K562 (cell line): ENCODE measurements around the gene F12. TPM values are rescaled to one million over a fixed set of nuclear protein-coding genes. Genes with fewer than 3 reads are reported as not detected.

Experiments
- ARNT ChIP-seq, 2 experiments: fragments of 450-650 bp; IDR thresholded peaks; 2 replicates each; pipeline ENCODE4 v1.6.1; 2016; ENCODE audit warnings: mild to moderate bottlenecking in 1 of 2
- CTBP1 ChIP-seq: fragments of 450-650 bp; IDR thresholded peaks from 2 replicates; pipeline ENCODE4 v1.6.1; 2016; ENCODE audit warnings: borderline replicate concordance
- ESRRA ChIP-seq: fragments of 450-650 bp; IDR thresholded peaks from 2 replicates; pipeline ENCODE4 v1.6.1; 2014; ENCODE audit warnings: low read depth, mild to moderate bottlenecking, moderate library complexity, borderline replicate concordance
- FOS ChIP-seq: IDR thresholded peaks from 3 replicates; pipeline ENCODE4 v1.6.1; 2011; ENCODE audit not compliant: insufficient read length; ENCODE audit errors: extremely low read depth
- KLF13 ChIP-seq: fragments of 450-650 bp; IDR thresholded peaks from 2 replicates; pipeline ENCODE4 v1.6.1; 2016; ENCODE audit warnings: missing genetic modification characterization, low read depth, mild to moderate bottlenecking, missing compliant biosample characterization, moderate library complexity, borderline replicate concordance
- MIER1 ChIP-seq: fragments of 450-650 bp; IDR thresholded peaks from 2 replicates; pipeline ENCODE4 v1.6.1; 2016; ENCODE audit warnings: antibody characterized with exemption, mild to moderate bottlenecking, low read depth
- RBM34 ChIP-seq: fragments of 200-400 bp; formaldehyde crosslinking; IDR thresholded peaks from 2 replicates; pipeline ENCODE4 v1.6.1; 2018; ENCODE audit warnings: low read length, borderline replicate concordance; ENCODE audit not compliant: insufficient read depth
- XRCC5 ChIP-seq: fragments of 200-400 bp; formaldehyde crosslinking; IDR thresholded peaks from 2 replicates; pipeline ENCODE4 v1.6.1; 2017; ENCODE audit warnings: low read depth, mild to moderate bottlenecking, low read length
- ZNF668 ChIP-seq: fragments of 250-450 bp; sonication (Bioruptor Pico); IDR thresholded peaks from 2 replicates; pipeline ENCODE4 v1.8.0; 2022; ENCODE audit warnings: mild to moderate bottlenecking, inconsistent platforms
- ZNF79 ChIP-seq: fragments of 250-450 bp; sonication (Bioruptor Pico); IDR thresholded peaks from 2 replicates; pipeline ENCODE4 v1.4.0; 2020; ENCODE audit warnings: low read depth, mild to moderate bottlenecking, moderate library complexity
- polyA plus RNA-seq, 8 experiments: library from polyadenylated mRNA; depleted of rRNA in 4 of 8; stranded (reverse) in 5 of 8; unstranded in 3 of 8; fragments of >200 nt; fragmentation: Nextera tagmentation in 2 of 8; fragmentation: Illumina TruSeq in 1 of 8; extraction: Ambion mirVana in 2 of 8; extraction: Trizol in 1 of 8; gene quantifications; 2 replicates each; pipeline versions ENCODE4 v1.2.1 to v1.2.3, GENCODE V29; 2011 to 2014; ENCODE audit warnings: inconsistent platforms in 1 of 8, missing spikeins in 1 of 8
- total RNA-seq, 7 experiments: library from RNA; depleted of rRNA in 6 of 7; stranded (reverse); fragments of >200 nt in 6 of 7; fragmentation: Illumina TruSeq in 2 of 7; extraction: Trizol in 2 of 7; gene quantifications; 2 replicates each; pipeline versions ENCODE4 v1.2.1 to v1.2.3, GENCODE V29; 2011 to 2021; ENCODE audit warnings: low replicate concordance in 1 of 7
- TF ChIP-seq, protein P1 (sequence below): sonication (generic); formaldehyde crosslinking; IDR thresholded peaks from 2 replicates; pipeline ENCODE4 v1.8.1; 2022; ENCODE audit warnings: missing genetic modification reagents
- TF ChIP-seq, protein P2 (sequence below): sonication (generic); formaldehyde crosslinking; IDR thresholded peaks from 2 replicates; pipeline ENCODE4 v1.9.0; 2022; ENCODE audit warnings: mild to moderate bottlenecking, missing genetic modification reagents
- TF ChIP-seq, protein P3 (sequence below): fragments of 450-650 bp; IDR thresholded peaks from 2 replicates; pipeline ENCODE4 v1.6.1; 2016; ENCODE audit warnings: mild to moderate bottlenecking, moderate library complexity

Gene F12
- total and polyA plus RNA-seq, 9 of the 15 experiments (the other 6 are each of a cell fraction or from before 2014, with no cell fraction given): 0.59 to 18.3 (median 3.6) TPM

DNA sequence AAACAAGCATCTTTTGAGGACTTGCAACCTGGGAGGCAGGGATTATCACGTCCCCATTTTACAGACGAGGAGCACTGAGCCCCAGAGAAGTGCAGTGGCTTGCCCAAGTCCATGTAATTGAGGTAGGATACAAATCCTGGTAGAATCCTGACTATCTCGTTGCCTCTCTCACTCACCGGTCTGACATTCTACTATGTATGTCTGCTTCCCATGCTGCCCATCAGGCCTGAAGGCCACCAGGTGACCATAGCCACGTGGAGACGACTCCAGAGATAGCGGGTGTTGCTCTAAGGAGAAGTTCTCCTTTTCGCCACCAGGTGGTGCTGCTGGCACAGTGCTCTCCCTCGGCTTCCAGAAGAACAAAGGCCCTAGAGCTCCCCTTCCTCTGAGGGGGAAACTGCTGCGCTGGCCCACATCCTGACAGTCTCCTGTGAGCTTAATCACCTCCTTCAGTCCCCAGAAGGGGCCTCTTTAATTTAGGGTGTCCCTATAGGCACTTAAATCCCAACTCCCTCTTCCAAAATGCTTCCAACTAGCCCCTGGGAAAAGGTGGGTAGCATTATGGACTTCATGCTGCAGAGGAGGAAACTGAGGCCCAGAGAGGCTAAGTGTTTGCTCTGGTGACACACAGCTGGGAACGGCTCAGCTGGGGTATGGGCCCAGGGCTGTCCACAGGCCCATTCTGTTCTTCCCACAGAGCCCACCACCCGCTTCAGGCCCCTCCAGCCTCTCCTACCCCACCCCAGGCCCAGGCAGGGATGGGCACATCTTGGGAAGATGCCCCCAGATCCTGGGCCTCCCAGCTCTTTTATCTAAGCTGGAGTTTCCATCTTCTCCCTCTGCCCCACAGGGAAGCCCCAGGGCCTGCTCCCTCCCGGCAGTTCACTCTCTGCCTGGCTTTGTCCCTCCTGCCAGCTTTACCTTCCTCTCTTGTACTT, 18.7 kb downstream of the F12 start (continued):
- TF ChIP-seq KLF13: no peak
- TF ChIP-seq, protein P1, sequence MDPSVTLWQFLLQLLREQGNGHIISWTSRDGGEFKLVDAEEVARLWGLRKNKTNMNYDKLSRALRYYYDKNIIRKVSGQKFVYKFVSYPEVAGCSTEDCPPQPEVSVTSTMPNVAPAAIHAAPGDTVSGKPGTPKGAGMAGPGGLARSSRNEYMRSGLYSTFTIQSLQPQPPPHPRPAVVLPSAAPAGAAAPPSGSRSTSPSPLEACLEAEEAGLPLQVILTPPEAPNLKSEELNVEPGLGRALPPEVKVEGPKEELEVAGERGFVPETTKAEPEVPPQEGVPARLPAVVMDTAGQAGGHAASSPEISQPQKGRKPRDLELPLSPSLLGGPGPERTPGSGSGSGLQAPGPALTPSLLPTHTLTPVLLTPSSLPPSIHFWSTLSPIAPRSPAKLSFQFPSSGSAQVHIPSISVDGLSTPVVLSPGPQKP (CRISPR knock-in tag): no peak
- TF ChIP-seq, protein P2, sequence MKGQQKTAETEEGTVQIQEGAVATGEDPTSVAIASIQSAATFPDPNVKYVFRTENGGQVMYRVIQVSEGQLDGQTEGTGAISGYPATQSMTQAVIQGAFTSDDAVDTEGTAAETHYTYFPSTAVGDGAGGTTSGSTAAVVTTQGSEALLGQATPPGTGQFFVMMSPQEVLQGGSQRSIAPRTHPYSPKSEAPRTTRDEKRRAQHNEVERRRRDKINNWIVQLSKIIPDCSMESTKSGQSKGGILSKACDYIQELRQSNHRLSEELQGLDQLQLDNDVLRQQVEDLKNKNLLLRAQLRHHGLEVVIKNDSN: peak; percentile 93
- no peak for TF ChIP-seq RBM34
- TF ChIP-seq, protein P3, sequence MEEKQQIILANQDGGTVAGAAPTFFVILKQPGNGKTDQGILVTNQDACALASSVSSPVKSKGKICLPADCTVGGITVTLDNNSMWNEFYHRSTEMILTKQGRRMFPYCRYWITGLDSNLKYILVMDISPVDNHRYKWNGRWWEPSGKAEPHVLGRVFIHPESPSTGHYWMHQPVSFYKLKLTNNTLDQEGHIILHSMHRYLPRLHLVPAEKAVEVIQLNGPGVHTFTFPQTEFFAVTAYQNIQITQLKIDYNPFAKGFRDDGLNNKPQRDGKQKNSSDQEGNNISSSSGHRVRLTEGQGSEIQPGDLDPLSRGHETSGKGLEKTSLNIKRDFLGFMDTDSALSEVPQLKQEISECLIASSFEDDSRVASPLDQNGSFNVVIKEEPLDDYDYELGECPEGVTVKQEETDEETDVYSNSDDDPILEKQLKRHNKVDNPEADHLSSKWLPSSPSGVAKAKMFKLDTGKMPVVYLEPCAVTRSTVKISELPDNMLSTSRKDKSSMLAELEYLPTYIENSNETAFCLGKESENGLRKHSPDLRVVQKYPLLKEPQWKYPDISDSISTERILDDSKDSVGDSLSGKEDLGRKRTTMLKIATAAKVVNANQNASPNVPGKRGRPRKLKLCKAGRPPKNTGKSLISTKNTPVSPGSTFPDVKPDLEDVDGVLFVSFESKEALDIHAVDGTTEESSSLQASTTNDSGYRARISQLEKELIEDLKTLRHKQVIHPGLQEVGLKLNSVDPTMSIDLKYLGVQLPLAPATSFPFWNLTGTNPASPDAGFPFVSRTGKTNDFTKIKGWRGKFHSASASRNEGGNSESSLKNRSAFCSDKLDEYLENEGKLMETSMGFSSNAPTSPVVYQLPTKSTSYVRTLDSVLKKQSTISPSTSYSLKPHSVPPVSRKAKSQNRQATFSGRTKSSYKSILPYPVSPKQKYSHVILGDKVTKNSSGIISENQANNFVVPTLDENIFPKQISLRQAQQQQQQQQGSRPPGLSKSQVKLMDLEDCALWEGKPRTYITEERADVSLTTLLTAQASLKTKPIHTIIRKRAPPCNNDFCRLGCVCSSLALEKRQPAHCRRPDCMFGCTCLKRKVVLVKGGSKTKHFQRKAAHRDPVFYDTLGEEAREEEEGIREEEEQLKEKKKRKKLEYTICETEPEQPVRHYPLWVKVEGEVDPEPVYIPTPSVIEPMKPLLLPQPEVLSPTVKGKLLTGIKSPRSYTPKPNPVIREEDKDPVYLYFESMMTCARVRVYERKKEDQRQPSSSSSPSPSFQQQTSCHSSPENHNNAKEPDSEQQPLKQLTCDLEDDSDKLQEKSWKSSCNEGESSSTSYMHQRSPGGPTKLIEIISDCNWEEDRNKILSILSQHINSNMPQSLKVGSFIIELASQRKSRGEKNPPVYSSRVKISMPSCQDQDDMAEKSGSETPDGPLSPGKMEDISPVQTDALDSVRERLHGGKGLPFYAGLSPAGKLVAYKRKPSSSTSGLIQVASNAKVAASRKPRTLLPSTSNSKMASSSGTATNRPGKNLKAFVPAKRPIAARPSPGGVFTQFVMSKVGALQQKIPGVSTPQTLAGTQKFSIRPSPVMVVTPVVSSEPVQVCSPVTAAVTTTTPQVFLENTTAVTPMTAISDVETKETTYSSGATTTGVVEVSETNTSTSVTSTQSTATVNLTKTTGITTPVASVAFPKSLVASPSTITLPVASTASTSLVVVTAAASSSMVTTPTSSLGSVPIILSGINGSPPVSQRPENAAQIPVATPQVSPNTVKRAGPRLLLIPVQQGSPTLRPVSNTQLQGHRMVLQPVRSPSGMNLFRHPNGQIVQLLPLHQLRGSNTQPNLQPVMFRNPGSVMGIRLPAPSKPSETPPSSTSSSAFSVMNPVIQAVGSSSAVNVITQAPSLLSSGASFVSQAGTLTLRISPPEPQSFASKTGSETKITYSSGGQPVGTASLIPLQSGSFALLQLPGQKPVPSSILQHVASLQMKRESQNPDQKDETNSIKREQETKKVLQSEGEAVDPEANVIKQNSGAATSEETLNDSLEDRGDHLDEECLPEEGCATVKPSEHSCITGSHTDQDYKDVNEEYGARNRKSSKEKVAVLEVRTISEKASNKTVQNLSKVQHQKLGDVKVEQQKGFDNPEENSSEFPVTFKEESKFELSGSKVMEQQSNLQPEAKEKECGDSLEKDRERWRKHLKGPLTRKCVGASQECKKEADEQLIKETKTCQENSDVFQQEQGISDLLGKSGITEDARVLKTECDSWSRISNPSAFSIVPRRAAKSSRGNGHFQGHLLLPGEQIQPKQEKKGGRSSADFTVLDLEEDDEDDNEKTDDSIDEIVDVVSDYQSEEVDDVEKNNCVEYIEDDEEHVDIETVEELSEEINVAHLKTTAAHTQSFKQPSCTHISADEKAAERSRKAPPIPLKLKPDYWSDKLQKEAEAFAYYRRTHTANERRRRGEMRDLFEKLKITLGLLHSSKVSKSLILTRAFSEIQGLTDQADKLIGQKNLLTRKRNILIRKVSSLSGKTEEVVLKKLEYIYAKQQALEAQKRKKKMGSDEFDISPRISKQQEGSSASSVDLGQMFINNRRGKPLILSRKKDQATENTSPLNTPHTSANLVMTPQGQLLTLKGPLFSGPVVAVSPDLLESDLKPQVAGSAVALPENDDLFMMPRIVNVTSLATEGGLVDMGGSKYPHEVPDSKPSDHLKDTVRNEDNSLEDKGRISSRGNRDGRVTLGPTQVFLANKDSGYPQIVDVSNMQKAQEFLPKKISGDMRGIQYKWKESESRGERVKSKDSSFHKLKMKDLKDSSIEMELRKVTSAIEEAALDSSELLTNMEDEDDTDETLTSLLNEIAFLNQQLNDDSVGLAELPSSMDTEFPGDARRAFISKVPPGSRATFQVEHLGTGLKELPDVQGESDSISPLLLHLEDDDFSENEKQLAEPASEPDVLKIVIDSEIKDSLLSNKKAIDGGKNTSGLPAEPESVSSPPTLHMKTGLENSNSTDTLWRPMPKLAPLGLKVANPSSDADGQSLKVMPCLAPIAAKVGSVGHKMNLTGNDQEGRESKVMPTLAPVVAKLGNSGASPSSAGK: peak; percentile 86
- TF ChIP-seq CTBP1: peak; percentile 61; the same call in 1 of the 2 replicates
- TF ChIP-seq ESRRA: peak; percentile 27; the same call in 1 of the 2 replicates
- TF ChIP-seq XRCC5: peak; percentile 88
- TF ChIP-seq ARNT (IDR thresholded peaks at IDR 0.05): no peak
- TF ChIP-seq ZNF668 (CRISPR knock-in tag): no peak
- no peak for TF ChIP-seq MIER1
- TF ChIP-seq FOS: no peak
- no peak for TF ChIP-seq ZNF79 (CRISPR knock-in tag)
